Measurements from ENCODE around the gene S100A8. TPM values are rescaled to one million over a fixed set of nuclear protein-coding genes. Genes with fewer than 3 reads are reported as not detected.

The S100A8 gene
- total RNA-seq, 1 experiment from 2014 or later = not detected

GRCh38 chr1:153384958-153385580, 5.8 kb downstream of the S100A8 start:
- CTCF ChIA-PET = no interaction called here
- peaks cover 10% of the 10 kb centered on the region for H3K27me3 ChIP-seq (ENCODE audit: control insufficient read depth, insufficient read depth, low read length)
- no peaks in the 10 kb centered on the region for H3K4me1 ChIP-seq (ENCODE audit: control insufficient read depth, insufficient read depth, low read length)
- intact Hi-C loops (cut with micrococcal nuclease; ENCODE audit: unreplicated experiment) = no loop called here
- POLR2A ChIA-PET = no interaction called here
- no TSS peak for BruUV-seq (replicated peaks)
- H3K9me3 ChIP-seq (ENCODE audit: control insufficient read depth, insufficient read depth, low read depth, low read length) = no peaks in the 10 kb centered on the region
- no peaks in the 10 kb centered on the region for H3K36me3 ChIP-seq (ENCODE audit: control insufficient read depth, insufficient read depth, low read length)
- no peak overlapping the region for H3K4me3 ChIP-seq (ENCODE audit: low read depth in 2 of 2, low read length in 2 of 2)
- TF ChIP-seq POLR2AphosphoS5 (IDR thresholded peaks at IDR 0.05; ENCODE audit: low read depth, low read length) (no peak), SIN3A (IDR thresholded peaks at IDR 0.05; ENCODE audit: borderline replicate concordance, insufficient read depth, low read depth, low read length) (no peak), REST (IDR thresholded peaks at IDR 0.05; ENCODE audit: insufficient read depth in 1 of 2, low read depth in 2 of 2, low read length in 1 of 2) (no peak), TCF7L2 (IDR thresholded peaks at IDR 0.05; ENCODE audit: low read depth, low read length) (no peak), CTCF (IDR thresholded peaks at IDR 0.05) (no peak)
- H3K27ac ChIP-seq (ENCODE audit: low read length) = no peak overlapping the region
- in situ Hi-C loops (cut with HindIII; ENCODE audit: low pct_unique_long_range_greater_than_20kb, low sequenced_read_pairs) = no loop called here
- no peak for DNase-seq (ENCODE audit: low read depth, low spot score)
- no peak for ATAC-seq

- Histone ChIP-seq H3K27ac (ENCODE audit: low read length) (no peak overlapping the region), H3K4me1 (ENCODE audit: control insufficient read depth, insufficient read depth, low read length) (no peaks in the 10 kb centered on the region), H3K4me3 (ENCODE audit: low read depth in 2 of 2, low read length in 2 of 2) (no peak overlapping the region), H3K27me3 (ENCODE audit: control insufficient read depth, insufficient read depth, low read length) (peaks cover 13% of the 10 kb centered on the region; the same call in 1 of the 2 replicates), H3K36me3 (ENCODE audit: control insufficient read depth, insufficient read depth, low read length) (no peaks in the 10 kb centered on the region), H3K9me3 (ENCODE audit: control insufficient read depth, insufficient read depth, low read depth, low read length) (no peaks in the 10 kb centered on the region)
- ATAC-seq (no peak), DNase-seq (ENCODE audit: low read depth, low spot score) (no peak)
- POLR2A ChIA-PET = no interaction called here
- intact Hi-C loops (cut with micrococcal nuclease; ENCODE audit: unreplicated experiment) (no loop called here), in situ Hi-C loops (cut with HindIII; ENCODE audit: low pct_unique_long_range_greater_than_20kb, low sequenced_read_pairs) (no loop called here)
- CTCF ChIA-PET = no interaction called here
- no TSS peak for BruUV-seq (replicated peaks)
- TF ChIP-seq TCF7L2 (IDR thresholded peaks at IDR 0.05; ENCODE audit: low read depth, low read length) (no peak), REST (IDR thresholded peaks at IDR 0.05; ENCODE audit: insufficient read depth in 1 of 2, low read depth in 2 of 2, low read length in 1 of 2) (no peak), CTCF (IDR thresholded peaks at IDR 0.05) (no peak), POLR2AphosphoS5 (IDR thresholded peaks at IDR 0.05; ENCODE audit: low read depth, low read length) (no peak), SIN3A (IDR thresholded peaks at IDR 0.05; ENCODE audit: borderline replicate concordance, insufficient read depth, low read depth, low read length) (no peak)
Measured at GRCh38 chr1:153380711-153381110, 10.2 kb downstream of the S100A8 start.
